HG02588 (cell line): ENCODE measurements around the gene SAXO2.
"Not testable (repeated sequence)": the region's sequence is repeated elsewhere in the genome, so short reads cannot be mapped to it uniquely, and the experiment has no call there.

Experiments
- ATAC-seq: cut with Tn5 transposase; IDR thresholded peaks from one replicate; pipeline ENCODE4 v1.9.1; 2021; ENCODE audit warnings: mild to moderate bottlenecking, moderate library complexity; ENCODE audit not compliant: unreplicated experiment

Gene SAXO2, protein sequence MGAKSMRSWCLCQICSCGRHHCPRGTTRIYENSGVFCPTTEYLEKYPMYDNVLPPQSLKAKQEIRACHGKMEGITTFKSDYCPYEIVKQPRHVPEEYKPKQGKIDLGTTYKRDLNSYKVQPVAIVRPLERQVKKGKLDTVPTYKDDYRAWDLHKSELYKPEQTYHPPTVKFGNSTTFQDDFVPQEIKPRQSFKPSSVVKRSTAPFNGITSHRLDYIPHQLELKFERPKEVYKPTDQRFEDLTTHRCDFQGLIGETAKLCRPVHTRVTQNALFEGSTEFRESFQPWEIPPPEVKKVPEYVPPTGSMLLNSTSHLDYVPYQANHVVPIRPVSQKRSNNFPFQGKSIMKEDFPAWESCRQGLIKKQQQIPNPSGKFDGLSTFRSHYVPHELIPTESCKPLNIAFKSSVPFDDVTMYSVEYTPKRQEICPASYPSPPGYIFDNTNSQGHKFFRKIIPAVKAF

DNA sequence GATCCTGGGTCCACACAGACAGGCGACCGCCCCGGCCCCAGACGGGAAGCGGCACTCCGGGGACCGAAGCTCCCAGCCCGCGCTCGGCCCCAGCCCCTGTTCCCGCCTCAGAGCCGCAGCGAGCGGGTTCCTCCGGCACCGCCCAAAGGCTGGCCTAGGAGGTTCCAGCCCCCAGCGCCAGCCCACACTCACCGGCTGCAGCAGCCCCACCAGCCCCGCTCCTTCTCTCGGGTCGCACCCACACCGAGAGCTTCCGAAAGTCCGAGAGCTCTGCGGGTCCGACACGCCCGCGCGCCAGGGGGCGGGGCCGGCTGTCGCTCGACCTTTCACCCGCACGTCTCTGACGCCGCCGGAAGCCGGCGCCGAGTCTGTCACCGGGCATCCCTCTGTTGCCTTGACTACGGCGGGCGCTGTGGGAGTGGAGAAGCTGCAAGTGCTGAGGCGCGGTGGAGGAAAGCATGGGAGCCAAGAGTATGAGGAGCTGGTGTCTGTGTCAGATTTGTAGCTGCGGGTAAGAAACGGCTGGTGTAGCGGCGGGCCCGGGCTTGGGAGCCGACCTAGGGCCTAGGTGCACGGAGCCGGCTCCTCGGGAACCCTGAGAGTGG lies at the start of gene SAXO2, which contains the start of gene EFL1:
Gene SAXO2 (plus strand): TSS at position 397 of the 605 bp plus-strand sequence. CDS start 62 bp downstream, at position 459.
Gene EFL1 (minus strand): TSS at position 313 of the 605 bp plus-strand sequence. CDS start 956 bp downstream, outside the sequence.
- peak; percentile 97 for ATAC-seq

GRCh38 chr15:82216092-82216491 lies 46.5 kb upstream of the SAXO2 start:
- not testable (repeated sequence) for ATAC-seq

DNA sequence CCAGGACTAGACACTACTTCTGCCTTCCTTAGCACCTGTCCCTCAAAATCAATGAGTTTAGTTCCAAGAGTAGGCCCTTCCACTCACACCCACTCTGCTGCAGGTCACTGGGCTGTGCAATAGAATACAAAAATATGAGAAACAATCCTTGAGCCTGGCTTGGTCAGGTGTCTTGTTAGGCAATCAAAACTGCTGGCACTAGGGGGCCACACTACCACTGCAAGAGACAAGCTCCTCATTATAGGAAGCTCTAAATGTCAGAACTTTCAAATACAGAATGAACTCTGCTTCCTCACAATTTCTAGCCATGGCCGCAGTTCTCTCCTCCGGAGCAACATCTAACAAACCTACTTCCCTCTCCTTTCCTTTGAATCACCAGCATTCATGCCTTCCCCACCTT lies 41.1 kb upstream of the SAXO2 start:
- not testable (repeated sequence) for ATAC-seq

GRCh38 chr15:82228750-82229149 lies 33.9 kb upstream of the SAXO2 start:
- no peak for ATAC-seq

DNA sequence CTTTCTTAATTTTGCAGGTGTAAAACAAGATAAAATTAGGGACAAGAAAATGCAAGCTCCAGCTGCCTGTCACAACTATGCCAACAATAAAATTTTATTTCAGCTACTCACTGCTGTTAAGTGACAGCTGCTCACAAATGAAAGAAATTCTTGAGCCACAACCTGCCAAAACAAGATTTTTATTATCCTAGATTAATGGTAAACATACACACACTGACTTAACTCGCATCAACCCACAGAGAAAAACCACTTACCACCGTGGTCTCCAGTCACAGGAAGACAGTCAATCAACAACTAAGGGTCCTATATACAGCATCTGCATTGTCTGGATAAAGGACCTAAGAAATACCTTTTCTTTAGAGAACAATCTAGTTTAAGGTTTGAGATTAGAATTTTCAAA lies 31.4 kb upstream of the SAXO2 start:
- ATAC-seq, result no peak

GRCh38 chr15:82231842-82232241 lies 30.8 kb upstream of the SAXO2 start:
- no peak for ATAC-seq

DNA sequence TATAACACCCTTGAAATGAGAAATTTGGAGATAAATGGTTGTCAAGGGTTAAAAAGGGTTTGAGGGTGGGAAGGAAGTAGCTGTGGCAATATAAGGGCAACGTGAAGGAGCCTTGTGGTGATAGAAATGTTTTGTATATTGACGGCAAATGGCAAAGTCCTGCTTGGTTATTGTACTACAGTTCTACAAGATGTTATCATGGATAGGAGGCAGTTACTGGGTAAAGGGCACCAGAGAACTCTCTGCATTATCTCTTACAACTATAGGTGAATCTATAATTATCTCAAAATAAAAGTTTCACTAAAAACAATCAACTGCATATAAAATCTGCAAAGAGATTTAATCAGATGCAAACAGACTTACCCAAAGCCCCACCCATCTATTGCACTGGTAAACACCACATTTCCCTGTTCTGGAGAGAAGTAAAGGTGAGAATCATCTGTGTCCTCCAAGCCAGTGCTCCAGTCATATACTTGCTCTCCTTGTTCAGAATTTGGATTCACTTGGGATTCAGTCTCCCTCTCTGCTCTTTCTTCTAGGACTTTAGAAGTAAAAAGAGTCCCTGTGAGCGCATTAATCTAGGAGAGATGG lies 24.6 kb upstream of the SAXO2 start:
- ATAC-seq, result not testable (repeated sequence)

DNA sequence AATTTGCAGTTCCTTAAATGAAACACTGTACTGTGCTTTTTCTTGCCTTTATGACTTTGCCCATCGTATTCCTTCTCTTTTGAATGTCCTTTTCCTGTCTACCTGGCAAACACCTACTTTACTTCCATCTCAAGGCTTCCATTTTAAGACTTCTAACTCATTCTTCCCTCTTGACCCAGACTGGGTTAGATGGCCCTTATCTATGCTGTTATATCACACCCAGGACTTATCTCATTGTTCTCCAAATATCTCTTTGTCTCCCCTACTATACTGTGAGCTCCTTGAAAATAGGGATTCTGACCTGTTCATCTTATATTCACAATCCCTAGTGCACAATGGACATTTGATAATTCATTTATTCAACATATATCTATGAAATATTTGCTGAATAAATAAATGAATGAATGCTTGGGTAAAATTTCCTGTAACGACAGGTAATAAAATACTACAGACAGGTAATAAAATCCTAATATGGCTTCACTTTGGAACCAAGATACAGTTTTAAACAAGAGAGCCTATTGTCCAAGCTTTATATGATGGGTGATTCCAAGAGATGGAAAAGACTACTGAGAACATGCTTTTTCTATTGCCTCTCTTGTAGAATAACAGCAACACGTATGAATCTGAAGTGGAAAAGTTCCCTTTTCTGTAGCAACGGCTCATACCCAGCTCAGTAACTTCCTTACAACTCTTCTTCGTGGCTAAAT lies 22.8 kb upstream of the SAXO2 start:
- no peak for ATAC-seq

DNA sequence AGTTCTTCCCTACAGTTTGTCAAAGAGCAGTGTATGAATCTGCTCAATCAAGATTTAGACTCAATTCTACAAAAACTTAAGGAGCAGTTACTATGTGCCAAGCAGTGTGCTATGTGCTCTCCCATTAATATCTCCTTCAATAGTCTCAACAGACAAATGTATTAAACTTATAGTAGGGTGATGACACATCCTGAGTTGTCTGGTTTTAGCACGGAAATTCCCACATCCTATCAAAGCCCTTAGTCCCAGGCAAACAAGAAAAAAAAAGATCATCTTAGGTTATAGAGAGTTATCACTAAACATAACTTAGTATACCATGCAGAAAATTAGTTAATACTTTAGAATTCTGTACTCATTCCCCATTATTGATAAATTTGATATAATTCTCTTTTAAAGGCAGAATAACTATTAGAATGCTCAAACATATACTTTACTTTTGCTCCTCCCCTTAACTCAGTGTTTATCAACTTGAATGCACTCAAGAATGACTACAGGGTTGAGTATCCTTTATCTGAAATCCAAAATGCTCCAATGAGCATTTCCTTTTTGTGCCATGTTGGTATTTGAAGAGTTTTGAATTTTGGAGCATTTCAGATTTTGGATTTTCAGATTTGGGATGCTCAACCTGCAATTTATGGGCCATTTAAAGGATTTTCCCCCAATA lies 20.6 kb upstream of the SAXO2 start:
- ATAC-seq, result not testable (repeated sequence)

DNA sequence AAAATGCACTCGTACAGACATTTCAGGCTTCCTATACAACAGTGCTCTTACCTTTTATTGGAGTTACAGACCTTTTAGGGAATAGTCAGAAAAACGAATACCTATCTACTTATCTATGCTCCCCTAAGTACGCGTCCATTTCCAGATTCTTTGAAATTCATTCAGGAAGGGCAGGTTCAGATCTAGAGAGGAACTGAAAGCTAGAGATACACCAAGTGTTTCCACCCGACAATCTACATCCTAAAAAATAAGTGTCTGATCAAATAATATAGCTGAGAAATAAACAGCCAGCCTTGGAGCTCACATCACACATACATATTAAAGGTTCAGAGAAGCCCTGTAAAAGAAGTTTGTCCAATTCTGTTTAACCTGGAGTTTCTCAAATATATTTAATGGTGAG lies 19.0 kb upstream of the SAXO2 start:
- not testable (repeated sequence) for ATAC-seq

DNA sequence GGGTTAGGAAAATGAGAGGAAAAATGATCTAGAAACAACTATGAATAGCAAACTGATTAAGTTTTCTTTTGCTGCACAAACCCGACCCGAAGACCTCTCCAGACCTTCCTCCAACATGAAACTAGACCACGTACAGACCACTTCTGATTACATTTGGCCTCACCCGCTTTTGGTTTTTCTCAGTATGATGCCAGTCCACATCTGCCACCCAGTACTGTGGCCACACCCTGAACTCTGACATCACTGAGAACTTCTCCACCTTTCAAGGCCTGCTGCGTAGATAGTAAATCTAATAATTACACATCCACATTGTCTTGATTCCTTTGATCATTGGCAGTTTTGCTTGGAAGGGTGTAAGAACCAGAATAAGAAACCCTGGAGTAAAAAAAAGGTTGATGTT lies 16.7 kb upstream of the SAXO2 start:
- ATAC-seq, result not testable (repeated sequence)

DNA sequence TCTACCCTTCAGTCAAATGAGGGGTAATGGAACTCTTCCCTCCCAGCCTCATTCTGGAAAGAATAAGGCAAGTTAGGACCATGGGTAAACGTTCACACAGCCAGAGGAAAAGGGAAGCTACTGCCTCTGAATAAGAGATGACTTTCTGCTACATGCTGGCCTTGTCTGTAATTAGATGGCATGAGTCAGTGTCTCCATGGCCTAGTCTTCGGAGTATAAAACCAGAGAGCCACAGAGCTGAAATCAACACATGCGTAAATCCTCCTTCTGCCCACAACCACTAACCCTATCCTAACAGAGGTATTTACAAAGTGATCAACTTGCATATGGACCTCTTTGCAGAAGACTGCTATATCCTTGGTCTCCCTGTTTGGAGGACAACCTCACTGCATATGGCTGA lies 14.4 kb upstream of the SAXO2 start:
- ATAC-seq, result not testable (repeated sequence)

GRCh38 chr15:82261566-82262421 lies 824 bp upstream of the SAXO2 start:
- peak; percentile 15 for ATAC-seq

DNA sequence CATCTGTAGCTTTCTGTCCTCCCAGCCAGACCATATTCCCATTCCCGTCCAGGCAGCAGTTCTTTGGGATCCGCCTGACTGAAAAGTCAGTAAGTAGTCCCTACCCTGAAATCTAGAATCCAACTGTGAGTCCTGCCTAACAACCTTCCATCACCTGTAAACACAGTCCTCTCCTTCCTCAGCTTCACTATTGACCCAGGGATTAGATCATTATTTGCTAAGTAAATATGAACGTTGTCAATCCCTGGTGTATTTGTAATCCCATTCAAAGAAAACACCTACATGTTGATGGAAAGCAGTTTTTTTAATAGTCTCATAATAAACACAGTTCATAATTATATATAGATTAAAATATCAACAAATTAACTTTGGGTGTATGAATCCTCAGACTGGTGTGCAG lies 732 bp downstream of the SAXO2 start:
- no peak for ATAC-seq

DNA sequence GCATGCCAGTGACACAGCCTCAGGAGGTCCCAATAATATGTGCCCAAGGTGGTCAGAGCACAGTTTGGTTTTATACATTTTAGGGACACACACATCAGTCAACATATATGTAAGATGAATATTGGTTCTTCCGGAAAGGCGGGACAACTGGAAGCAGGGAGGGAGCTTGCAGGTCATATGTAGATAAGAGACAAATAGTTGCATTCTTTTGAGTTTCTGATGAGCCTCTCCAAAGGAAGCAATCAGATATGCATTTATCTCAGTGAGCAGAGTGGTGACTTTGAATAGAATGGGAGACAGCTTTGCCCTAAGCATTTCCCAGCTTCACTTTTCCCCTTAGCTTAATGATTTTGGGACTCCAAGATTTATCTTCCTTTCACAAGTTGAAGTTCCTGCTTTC lies 4.5 kb downstream of the SAXO2 start:
- ATAC-seq, result not testable (repeated sequence)

DNA sequence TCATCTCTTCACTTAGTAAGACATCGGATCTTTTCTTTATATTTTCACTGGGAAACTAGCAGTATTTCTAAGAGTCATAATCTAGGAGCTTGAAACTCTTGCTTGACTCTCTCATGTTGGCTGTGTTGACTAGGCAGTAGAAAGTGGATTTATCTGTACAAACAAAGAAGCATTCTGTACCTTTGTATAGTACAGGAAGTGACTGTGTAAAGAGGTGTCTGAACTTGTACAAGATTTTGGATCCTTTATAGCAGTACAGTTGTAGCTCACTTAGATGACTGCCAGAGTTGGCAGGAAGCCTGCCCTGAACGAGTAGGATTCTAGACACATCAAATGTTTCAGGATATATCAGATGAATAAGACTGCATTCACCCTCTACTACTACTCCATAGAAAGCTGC lies 5.8 kb downstream of the SAXO2 start:
- ATAC-seq, result not testable (repeated sequence)

GRCh38 chr15:82272154-82272553 lies 9.5 kb downstream of the SAXO2 start:
- ATAC-seq, result no peak

DNA sequence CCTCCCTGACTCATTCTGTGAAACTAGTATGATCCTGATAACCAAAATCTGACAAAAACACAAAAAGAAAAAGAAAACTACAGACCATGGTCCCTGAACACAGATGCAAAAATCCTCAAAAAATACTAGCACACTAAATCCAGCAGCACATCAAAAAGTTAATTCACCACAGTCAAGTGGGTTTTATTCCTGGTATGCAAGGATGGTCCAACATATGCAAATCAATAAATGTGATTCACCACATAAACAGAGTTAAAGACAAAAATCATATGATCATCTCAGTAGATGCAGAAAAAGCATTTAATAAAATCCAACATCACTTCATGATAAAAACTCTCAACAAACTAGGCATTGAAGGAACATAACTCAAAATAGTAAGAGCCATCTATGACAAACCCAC lies 12.8 kb downstream of the SAXO2 start:
- no peak for ATAC-seq

GRCh38 chr15:82281276-82281675 lies 18.7 kb downstream of the SAXO2 start:
- not testable (repeated sequence) for ATAC-seq

GRCh38 chr15:82282386-82282785 lies 19.8 kb downstream of the SAXO2 start:
- not testable (repeated sequence) for ATAC-seq
